H1 (cell line): ENCODE measurements around the gene WDR7. TPM values are rescaled to one million over a fixed set of nuclear protein-coding genes. Genes with fewer than 3 reads are reported as not detected.

Experiments
- CTCF ChIA-PET: fragments of 300-600 bp; sonication (Branson Sonifier 250); formaldehyde crosslinking; loops from one replicate; lab custom pipeline; 2021; ENCODE audit not compliant: partially characterized antibody; lab: Charles Lee
- POLR2A ChIA-PET: fragments of 300-600 bp; sonication (Branson Sonifier 250); formaldehyde crosslinking; loops from one replicate; lab custom pipeline; 2021; ENCODE audit warnings: inconsistent platforms; ENCODE audit not compliant: partially characterized antibody; lab: Charles Lee
- DNase-seq, 2 experiments: peaks; one replicate each; pipeline versions ENCODE4 v3.0.0 to v3.0.0-alpha.2; 2010 to 2022; ENCODE audit warnings: low spot score in 2 of 2, low read depth in 1 of 2, mixed read lengths in 1 of 2
- FAIRE-seq: peaks from 2 replicates; lab custom pipeline; 2011; peaks lifted over from hg19 to GRCh38; lab: Jason Lieb, UNC
- H2AFZ ChIP-seq: 2 replicates; pipeline ENCODE4 v1.8.1; 2012; ENCODE audit warnings: low read length, inconsistent platforms
- H2AK5ac ChIP-seq: 2 replicates; pipeline ENCODE4 v1.6.1; 2013; ENCODE audit warnings: low read depth, low read length
- H2BK120ac ChIP-seq: replicated peaks from 2 replicates; pipeline ENCODE3; 2013; ENCODE audit warnings: low read depth, low read length, inconsistent platforms
- H2BK12ac ChIP-seq: 2 replicates; pipeline ENCODE4 v1.6.1; 2013; ENCODE audit warnings: low read depth, low read length
- H2BK15ac ChIP-seq: 2 replicates; pipeline ENCODE4 v1.6.1; 2013; ENCODE audit warnings: low read length
- H2BK20ac ChIP-seq: 2 replicates; pipeline ENCODE4 v1.6.1; 2013; ENCODE audit warnings: low read length
- H2BK5ac ChIP-seq: 2 replicates; pipeline ENCODE4 v1.6.1; 2013; ENCODE audit warnings: low read depth, low read length
- H3K14ac ChIP-seq: 2 replicates; pipeline ENCODE4 v1.6.1; 2013; ENCODE audit warnings: inconsistent platforms; ENCODE audit not compliant: insufficient read length
- H3K18ac ChIP-seq: 2 replicates; pipeline ENCODE4 v1.6.1; 2013; ENCODE audit warnings: low read length; ENCODE audit errors: extremely low read depth
- H3K23ac ChIP-seq: 2 replicates; pipeline ENCODE4 v1.6.1; 2013; ENCODE audit warnings: inconsistent platforms; ENCODE audit not compliant: insufficient read length
- H3K23me2 ChIP-seq: 2 replicates; pipeline ENCODE4 v1.6.1; 2013; ENCODE audit warnings: low read depth, low read length
- H3K27ac ChIP-seq: 2 replicates; pipeline ENCODE4 v1.6.1; 2011; ENCODE audit warnings: low read depth, low read length, inconsistent platforms
- H3K27me3 ChIP-seq, 4 experiments: replicated peaks in 1 of 4; 1 replicate in 1 of 4; 2 replicates in 3 of 4; pipeline versions ENCODE4 v1.6.1 to v1.8.1; 2011 to 2013; ENCODE audit warnings: low read length in 3 of 4, mild to moderate bottlenecking in 3 of 4, inconsistent platforms in 2 of 4, mixed read lengths in 2 of 4, moderate library complexity in 1 of 4; ENCODE audit not compliant: control insufficient read depth in 3 of 4, insufficient read depth in 3 of 4; ENCODE audit errors: extremely low read depth in 1 of 4
- H3K36me3 ChIP-seq, 4 experiments: 2 replicates each; pipeline versions ENCODE4 v1.6.1 to v1.8.1; 2011 to 2013; ENCODE audit warnings: mild to moderate bottlenecking in 4 of 4, low read length in 3 of 4, moderate library complexity in 2 of 4, control low read depth in 1 of 4, inconsistent platforms in 1 of 4; ENCODE audit not compliant: insufficient read depth in 4 of 4, control insufficient read depth in 2 of 4
- H3K4ac ChIP-seq: replicated peaks from 2 replicates; pipeline ENCODE3; 2013; ENCODE audit warnings: low read length, low read depth, mixed read lengths, inconsistent platforms; ENCODE audit not compliant: insufficient read length
- H3K4me1 ChIP-seq, 4 experiments: replicated peaks in 1 of 4; 1 replicate in 1 of 4; 2 replicates in 3 of 4; pipeline versions ENCODE4 v1.6.1 to v1.8.1; 2011 to 2013; ENCODE audit warnings: low read length in 3 of 4, inconsistent platforms in 2 of 4, mixed read lengths in 1 of 4; ENCODE audit not compliant: insufficient read depth in 4 of 4, control insufficient read depth in 3 of 4
- H3K4me2 ChIP-seq, 2 experiments: 2 replicates each; pipeline versions ENCODE4 v1.6.1 to v1.8.1; 2011 to 2013; ENCODE audit warnings: low read depth in 2 of 2, low read length in 2 of 2, control low read depth in 1 of 2, inconsistent platforms in 1 of 2, mild to moderate bottlenecking in 1 of 2; ENCODE audit not compliant: insufficient read depth in 1 of 2
- H3K4me3 ChIP-seq, 4 experiments: fragments of 200-600, 300-600 bp in 1 of 4; sonication (generic), shearing (Covaris generic), sonication (Bioruptor Twin) in 1 of 4; 2 replicates each; pipeline versions ENCODE4 v1.5.1 to v1.8.1; 2011 to 2016; ENCODE audit warnings: low read length in 4 of 4, low read depth in 3 of 4, control low read depth in 2 of 4, inconsistent platforms in 2 of 4, mild to moderate bottlenecking in 2 of 4, mixed read lengths in 1 of 4, moderate library complexity in 1 of 4; ENCODE audit not compliant: insufficient read depth in 2 of 4; ENCODE audit errors: extremely low read depth in 1 of 4
- H3K56ac ChIP-seq: replicated peaks from 2 replicates; pipeline ENCODE3; 2013; ENCODE audit warnings: low read depth, mild to moderate bottlenecking, mixed read lengths, low read length, inconsistent platforms; ENCODE audit not compliant: insufficient read length
- H3K79me1 ChIP-seq: 2 replicates; pipeline ENCODE4 v1.6.1; 2013; ENCODE audit warnings: low read depth, low read length, control low read depth
- H3K79me2 ChIP-seq, 2 experiments: 2 replicates each; pipeline versions ENCODE4 v1.6.1 to v1.8.1; 2012 to 2013; ENCODE audit warnings: low read length in 2 of 2, mild to moderate bottlenecking in 2 of 2, inconsistent platforms in 1 of 2; ENCODE audit not compliant: insufficient read depth in 2 of 2, control insufficient read depth in 1 of 2
- H3K9ac ChIP-seq, 4 experiments: replicated peaks in 1 of 4; 1 replicate in 1 of 4; 2 replicates in 3 of 4; pipeline versions ENCODE4 v1.6.1 to v1.8.1; 2011 to 2013; ENCODE audit warnings: low read depth in 3 of 4, low read length in 3 of 4, control low read depth in 2 of 4, mild to moderate bottlenecking in 2 of 4, moderate library complexity in 2 of 4, inconsistent platforms in 1 of 4; ENCODE audit errors: extremely low read depth in 1 of 4
- H3K9me3 ChIP-seq, 2 experiments: 2 replicates each; pipeline versions ENCODE4 v1.6.1 to v1.8.1; 2012 to 2013; ENCODE audit warnings: mild to moderate bottlenecking in 2 of 2, moderate library complexity in 2 of 2, control low read depth in 1 of 2, inconsistent platforms in 1 of 2, low read depth in 1 of 2, low read length in 1 of 2, mixed read lengths in 1 of 2; ENCODE audit not compliant: insufficient read depth in 2 of 2
- H4K20me1 ChIP-seq, 2 experiments: replicated peaks in 1 of 2; 2 replicates each; pipeline versions ENCODE3 to v1.8.1; 2011 to 2013; ENCODE audit warnings: inconsistent platforms in 2 of 2, low read length in 2 of 2, mild to moderate bottlenecking in 1 of 2; ENCODE audit not compliant: insufficient read depth in 2 of 2, control insufficient read depth in 1 of 2
- H4K5ac ChIP-seq: 2 replicates; pipeline ENCODE4 v1.6.1; 2013; ENCODE audit warnings: low read length, low read depth, mixed read lengths, inconsistent platforms; ENCODE audit not compliant: insufficient read length
- H4K8ac ChIP-seq: 2 replicates; pipeline ENCODE4 v1.8.0; 2013; ENCODE audit warnings: mild to moderate bottlenecking, moderate library complexity, low read length, inconsistent platforms; ENCODE audit not compliant: insufficient read depth; ENCODE audit errors: extremely low read depth
- H4K91ac ChIP-seq: replicated peaks from 2 replicates; pipeline ENCODE3; 2013; ENCODE audit warnings: low read length, mixed read lengths, inconsistent platforms; ENCODE audit not compliant: insufficient read length
- ASH2L ChIP-seq: fragments of 200-600, 300-600 bp; sonication (generic); IDR thresholded peaks from one replicate; pipeline ENCODE4 v1.7.1; 2017; ENCODE audit warnings: low read length
- EP300 ChIP-seq, 2 experiments: IDR thresholded peaks; 1 replicate in 1 of 2; 2 replicates in 1 of 2; pipeline ENCODE4 v1.6.1; 2011 to 2012; ENCODE audit warnings: low read depth in 2 of 2, low read length in 2 of 2, mild to moderate bottlenecking in 2 of 2, borderline replicate concordance in 1 of 2, inconsistent platforms in 1 of 2, moderate library complexity in 1 of 2
- HDAC6 ChIP-seq: IDR thresholded peaks from one replicate; pipeline ENCODE4 v1.7.1; 2012; ENCODE audit warnings: low read depth, mild to moderate bottlenecking, inconsistent platforms, low read length, moderate library complexity
- RNF2 ChIP-seq: fragments of 200-900, 300-1000 bp; sonication (generic); IDR thresholded peaks from 2 replicates; pipeline ENCODE4 v1.7.1; 2016; ENCODE audit warnings: borderline replicate concordance, low read depth, mild to moderate bottlenecking, antibody characterized with exemption, low read length; ENCODE audit not compliant: poor library complexity, severe bottlenecking; ENCODE audit errors: missing control alignments
- SIX5 ChIP-seq: IDR thresholded peaks from 2 replicates; pipeline ENCODE4 v1.6.1; 2011; ENCODE audit warnings: mild to moderate bottlenecking, low read depth, low read length
- WGBS, 2 experiments: shearing (Covaris generic) in 1 of 2; methylation state at CpG; one replicate each; pipeline versions ENCODE4 v1.1.6 to v1.1.7; 2013 to 2015; ENCODE audit warnings: low lambda C conversion rate in 2 of 2, mixed read lengths in 2 of 2, inconsistent platforms in 1 of 2, low coverage in 1 of 2, missing lambda C conversion rate in 1 of 2; ENCODE audit not compliant: insufficient replicate concordance in 2 of 2, insufficient coverage in 1 of 2, insufficient read length in 1 of 2; ENCODE audit errors: extremely low coverage in 1 of 2, missing lambda C conversion rate in 1 of 2; 5-methylcytosine and 5-hydroxymethylcytosine counted together
- polyA plus RNA-seq, 7 experiments: library from polyadenylated mRNA; depleted of rRNA in 3 of 7; stranded (reverse) in 5 of 7; unstranded in 2 of 7; fragments of >200 nt in 5 of 7; fragments of 200-250 nt in 2 of 7; gene quantifications; 1 replicate in 5 of 7; 2 replicates in 1 of 7; 4 replicates in 1 of 7; pipeline versions ENCODE4 v1.2.1 to v1.2.3, GENCODE V29; 2011 to 2013; ENCODE audit warnings: missing spikeins in 2 of 7, mixed read lengths in 2 of 7
- total RNA-seq: library from RNA; stranded (reverse); fragmentation: NEBNext Ultra II Directional; extraction: Animal tissue kit (Norgen Biotek cat#: 25700); gene quantifications from 2 replicates; pipeline ENCODE4 v1.2.1, GENCODE V29; 2021
- TF ChIP-seq, protein P1 (sequence below): IDR thresholded peaks from 2 replicates; pipeline ENCODE4 v1.6.1; 2011; ENCODE audit warnings: low read length, improper control_type of control experiment
- TF ChIP-seq, protein P2 (sequence below): IDR thresholded peaks from 2 replicates; pipeline ENCODE4 v1.6.1; 2012; ENCODE audit warnings: inconsistent platforms
- TF ChIP-seq, protein P3 (sequence below), 3 experiments: IDR thresholded peaks; 1 replicate in 2 of 3; 2 replicates in 1 of 3; pipeline versions ENCODE4 v1.5.1 to v1.6.1; 2011; ENCODE audit warnings: low read length in 3 of 3, mild to moderate bottlenecking in 3 of 3, inconsistent platforms in 2 of 3, low read depth in 1 of 3, moderate library complexity in 1 of 3; ENCODE audit not compliant: insufficient read depth in 1 of 3; ENCODE audit errors: control extremely low read depth in 1 of 3

The WDR7 gene
- total and polyA plus RNA-seq, 2 of the 8 experiments (the other 6 are each of a cell fraction or from before 2014, with no cell fraction given) = 5.5 to 15.2 TPM

DNA sequence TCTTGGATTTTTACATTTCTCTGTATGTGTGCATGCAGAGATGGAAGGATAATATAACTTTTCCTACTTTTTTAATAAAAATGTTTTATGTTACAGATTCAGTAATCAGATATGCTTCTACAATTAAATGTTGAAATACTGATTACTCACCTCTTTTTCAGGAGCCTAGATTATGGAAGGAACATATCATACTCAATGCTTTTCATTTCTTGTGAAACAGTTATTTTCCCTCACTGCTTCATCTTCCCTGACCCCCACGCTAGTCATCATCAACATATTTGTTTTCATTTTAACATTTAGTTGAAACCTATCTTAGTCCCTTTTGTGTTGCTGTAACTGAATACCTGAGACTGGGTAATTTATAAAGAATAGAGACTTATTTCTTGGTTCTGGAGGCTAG lies 190.7 kb downstream of the WDR7 start:
- H3K56ac ChIP-seq = no peak overlapping the region
- no peaks in the 10 kb centered on the region for H3K4me1 ChIP-seq
- DNase-seq (no peak), FAIRE-seq (no peak)
- POLR2A ChIA-PET = no interaction called here
- H3K4me2 ChIP-seq = no peak overlapping the region
- no peak overlapping the region for H4K91ac ChIP-seq
- H2BK20ac ChIP-seq = no peak overlapping the region
- no peak overlapping the region for H3K18ac ChIP-seq
- no peak overlapping the region for H2AFZ ChIP-seq
- H4K8ac ChIP-seq = no peak overlapping the region
- no peaks in the 10 kb centered on the region for H3K27me3 ChIP-seq
- H3K4me3 ChIP-seq = no peak overlapping the region
- H2AK5ac ChIP-seq = no peak overlapping the region
- no peak overlapping the region for H3K23ac ChIP-seq
- H2BK5ac ChIP-seq = no peak overlapping the region
- CTCF ChIA-PET = interaction anchor here (0.5 to 1.3 kb wide), 2 partner anchors 19 to 28 kb away, joined by 3 to 5 read pairs; no protein-coding TSS in a partner anchor
- WGBS, 2 experiments = 93% methylated on average over 1 of the region's 1 CpG; no CpG with 5 or more reads in 1 of the 2 experiments
- no peak overlapping the region for H3K9ac ChIP-seq
- no peak overlapping the region for H3K14ac ChIP-seq
- H3K36me3 ChIP-seq = no peaks in the 10 kb centered on the region
- no peak overlapping the region for H3K4ac ChIP-seq
- H3K27ac ChIP-seq = no peak overlapping the region
- no peak overlapping the region for H4K5ac ChIP-seq
- H3K23me2 ChIP-seq = no peaks in the 10 kb centered on the region; the same call in 1 of the 2 replicates
- H2BK120ac ChIP-seq = no peak overlapping the region
- no peaks in the 10 kb centered on the region for H3K79me1 ChIP-seq
- H2BK12ac ChIP-seq = no peak overlapping the region
- H3K9me3 ChIP-seq = peaks cover 2 to 3% of the 10 kb centered on the region in 2 experiments; a peak in 1 of 4 replicates
- H4K20me1 ChIP-seq = no peaks in the 10 kb centered on the region
- no peaks in the 10 kb centered on the region for H3K79me2 ChIP-seq
- no peak overlapping the region for H2BK15ac ChIP-seq
- TF ChIP-seq, protein P1, sequence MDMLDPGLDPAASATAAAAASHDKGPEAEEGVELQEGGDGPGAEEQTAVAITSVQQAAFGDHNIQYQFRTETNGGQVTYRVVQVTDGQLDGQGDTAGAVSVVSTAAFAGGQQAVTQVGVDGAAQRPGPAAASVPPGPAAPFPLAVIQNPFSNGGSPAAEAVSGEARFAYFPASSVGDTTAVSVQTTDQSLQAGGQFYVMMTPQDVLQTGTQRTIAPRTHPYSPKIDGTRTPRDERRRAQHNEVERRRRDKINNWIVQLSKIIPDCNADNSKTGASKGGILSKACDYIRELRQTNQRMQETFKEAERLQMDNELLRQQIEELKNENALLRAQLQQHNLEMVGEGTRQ = no peak
- TF ChIP-seq EP300 (IDR thresholded peaks at IDR 0.05; ENCODE audit: borderline replicate concordance in 1 of 2, low read depth in 2 of 2, low read length in 2 of 2) = no peak
- TF ChIP-seq, protein P2, sequence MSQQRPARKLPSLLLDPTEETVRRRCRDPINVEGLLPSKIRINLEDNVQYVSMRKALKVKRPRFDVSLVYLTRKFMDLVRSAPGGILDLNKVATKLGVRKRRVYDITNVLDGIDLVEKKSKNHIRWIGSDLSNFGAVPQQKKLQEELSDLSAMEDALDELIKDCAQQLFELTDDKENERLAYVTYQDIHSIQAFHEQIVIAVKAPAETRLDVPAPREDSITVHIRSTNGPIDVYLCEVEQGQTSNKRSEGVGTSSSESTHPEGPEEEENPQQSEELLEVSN = no peak
- TF ChIP-seq, protein P3, sequence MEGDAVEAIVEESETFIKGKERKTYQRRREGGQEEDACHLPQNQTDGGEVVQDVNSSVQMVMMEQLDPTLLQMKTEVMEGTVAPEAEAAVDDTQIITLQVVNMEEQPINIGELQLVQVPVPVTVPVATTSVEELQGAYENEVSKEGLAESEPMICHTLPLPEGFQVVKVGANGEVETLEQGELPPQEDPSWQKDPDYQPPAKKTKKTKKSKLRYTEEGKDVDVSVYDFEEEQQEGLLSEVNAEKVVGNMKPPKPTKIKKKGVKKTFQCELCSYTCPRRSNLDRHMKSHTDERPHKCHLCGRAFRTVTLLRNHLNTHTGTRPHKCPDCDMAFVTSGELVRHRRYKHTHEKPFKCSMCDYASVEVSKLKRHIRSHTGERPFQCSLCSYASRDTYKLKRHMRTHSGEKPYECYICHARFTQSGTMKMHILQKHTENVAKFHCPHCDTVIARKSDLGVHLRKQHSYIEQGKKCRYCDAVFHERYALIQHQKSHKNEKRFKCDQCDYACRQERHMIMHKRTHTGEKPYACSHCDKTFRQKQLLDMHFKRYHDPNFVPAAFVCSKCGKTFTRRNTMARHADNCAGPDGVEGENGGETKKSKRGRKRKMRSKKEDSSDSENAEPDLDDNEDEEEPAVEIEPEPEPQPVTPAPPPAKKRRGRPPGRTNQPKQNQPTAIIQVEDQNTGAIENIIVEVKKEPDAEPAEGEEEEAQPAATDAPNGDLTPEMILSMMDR (IDR thresholded peaks at IDR 0.05; ENCODE audit: control extremely low read depth in 1 of 3, insufficient read depth in 1 of 3, low read depth in 1 of 3, low read length in 3 of 3) = no peak
- TF ChIP-seq RNF2 = no peak
- no peak for TF ChIP-seq ASH2L
- TF ChIP-seq HDAC6 = no peak
- TF ChIP-seq SIX5 = no peak
